Liver (tissue), 3 donors: ENCODE data around the gene LSAMP.

ENCODE experiments used
- RAD21 ChIP-seq, 2 donors: IDR thresholded peaks; 2 replicates each; pipeline ENCODE4 v1.6.1; 2016; ENCODE audit warnings: antibody characterized with exemption in 2 of 2, mild to moderate bottlenecking in 2 of 2
- TAF1 ChIP-seq: conservative IDR thresholded peaks from 2 replicates; pipeline ENCODE4 v1.6.1; 2016; ENCODE audit warnings: antibody characterized with exemption, mild to moderate bottlenecking
- TF ChIP-seq, protein P1 (sequence below): IDR thresholded peaks from 2 replicates; pipeline ENCODE4 v1.6.1; 2016; ENCODE audit warnings: antibody characterized with exemption
- TF ChIP-seq, protein P2 (sequence below): fragments of 150-350 bp; IDR thresholded peaks from 2 replicates; pipeline ENCODE4 v1.5.1; 2017; ENCODE audit warnings: improper control_type of control experiment, low read depth, low read length; ENCODE audit not compliant: missing input control
- TF ChIP-seq, protein P3 (sequence below): IDR thresholded peaks from 2 replicates; pipeline ENCODE4 v1.6.1; 2016; ENCODE audit warnings: antibody characterized with exemption, mild to moderate bottlenecking
- donor health status: healthy.
- donor health status: healthy.

DNA sequence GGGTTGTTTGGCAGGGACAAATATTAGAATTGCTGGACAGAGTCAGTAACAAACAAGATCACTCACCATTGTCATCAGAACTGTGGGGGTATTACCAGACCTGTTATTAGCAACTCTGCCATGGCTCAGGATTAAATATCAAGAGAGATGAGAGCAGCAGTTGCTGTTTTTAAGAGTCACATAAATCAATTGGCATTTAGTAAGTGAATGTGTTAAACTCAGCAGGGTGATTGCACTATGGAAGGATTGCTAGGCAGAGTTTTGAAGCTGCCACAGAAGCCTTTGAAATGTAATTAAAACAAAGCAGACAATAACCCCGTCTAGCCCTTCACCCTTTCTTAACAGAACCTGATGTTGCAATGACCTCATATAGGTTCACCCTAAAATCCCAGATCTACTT lies 583.2 kb downstream of the LSAMP start:
- TF ChIP-seq, protein P1, sequence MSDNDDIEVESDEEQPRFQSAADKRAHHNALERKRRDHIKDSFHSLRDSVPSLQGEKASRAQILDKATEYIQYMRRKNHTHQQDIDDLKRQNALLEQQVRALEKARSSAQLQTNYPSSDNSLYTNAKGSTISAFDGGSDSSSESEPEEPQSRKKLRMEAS: no peak
- TF ChIP-seq, protein P2, sequence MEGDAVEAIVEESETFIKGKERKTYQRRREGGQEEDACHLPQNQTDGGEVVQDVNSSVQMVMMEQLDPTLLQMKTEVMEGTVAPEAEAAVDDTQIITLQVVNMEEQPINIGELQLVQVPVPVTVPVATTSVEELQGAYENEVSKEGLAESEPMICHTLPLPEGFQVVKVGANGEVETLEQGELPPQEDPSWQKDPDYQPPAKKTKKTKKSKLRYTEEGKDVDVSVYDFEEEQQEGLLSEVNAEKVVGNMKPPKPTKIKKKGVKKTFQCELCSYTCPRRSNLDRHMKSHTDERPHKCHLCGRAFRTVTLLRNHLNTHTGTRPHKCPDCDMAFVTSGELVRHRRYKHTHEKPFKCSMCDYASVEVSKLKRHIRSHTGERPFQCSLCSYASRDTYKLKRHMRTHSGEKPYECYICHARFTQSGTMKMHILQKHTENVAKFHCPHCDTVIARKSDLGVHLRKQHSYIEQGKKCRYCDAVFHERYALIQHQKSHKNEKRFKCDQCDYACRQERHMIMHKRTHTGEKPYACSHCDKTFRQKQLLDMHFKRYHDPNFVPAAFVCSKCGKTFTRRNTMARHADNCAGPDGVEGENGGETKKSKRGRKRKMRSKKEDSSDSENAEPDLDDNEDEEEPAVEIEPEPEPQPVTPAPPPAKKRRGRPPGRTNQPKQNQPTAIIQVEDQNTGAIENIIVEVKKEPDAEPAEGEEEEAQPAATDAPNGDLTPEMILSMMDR: no peak
- TF ChIP-seq, protein P3, sequence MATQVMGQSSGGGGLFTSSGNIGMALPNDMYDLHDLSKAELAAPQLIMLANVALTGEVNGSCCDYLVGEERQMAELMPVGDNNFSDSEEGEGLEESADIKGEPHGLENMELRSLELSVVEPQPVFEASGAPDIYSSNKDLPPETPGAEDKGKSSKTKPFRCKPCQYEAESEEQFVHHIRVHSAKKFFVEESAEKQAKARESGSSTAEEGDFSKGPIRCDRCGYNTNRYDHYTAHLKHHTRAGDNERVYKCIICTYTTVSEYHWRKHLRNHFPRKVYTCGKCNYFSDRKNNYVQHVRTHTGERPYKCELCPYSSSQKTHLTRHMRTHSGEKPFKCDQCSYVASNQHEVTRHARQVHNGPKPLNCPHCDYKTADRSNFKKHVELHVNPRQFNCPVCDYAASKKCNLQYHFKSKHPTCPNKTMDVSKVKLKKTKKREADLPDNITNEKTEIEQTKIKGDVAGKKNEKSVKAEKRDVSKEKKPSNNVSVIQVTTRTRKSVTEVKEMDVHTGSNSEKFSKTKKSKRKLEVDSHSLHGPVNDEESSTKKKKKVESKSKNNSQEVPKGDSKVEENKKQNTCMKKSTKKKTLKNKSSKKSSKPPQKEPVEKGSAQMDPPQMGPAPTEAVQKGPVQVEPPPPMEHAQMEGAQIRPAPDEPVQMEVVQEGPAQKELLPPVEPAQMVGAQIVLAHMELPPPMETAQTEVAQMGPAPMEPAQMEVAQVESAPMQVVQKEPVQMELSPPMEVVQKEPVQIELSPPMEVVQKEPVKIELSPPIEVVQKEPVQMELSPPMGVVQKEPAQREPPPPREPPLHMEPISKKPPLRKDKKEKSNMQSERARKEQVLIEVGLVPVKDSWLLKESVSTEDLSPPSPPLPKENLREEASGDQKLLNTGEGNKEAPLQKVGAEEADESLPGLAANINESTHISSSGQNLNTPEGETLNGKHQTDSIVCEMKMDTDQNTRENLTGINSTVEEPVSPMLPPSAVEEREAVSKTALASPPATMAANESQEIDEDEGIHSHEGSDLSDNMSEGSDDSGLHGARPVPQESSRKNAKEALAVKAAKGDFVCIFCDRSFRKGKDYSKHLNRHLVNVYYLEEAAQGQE: no peak
- TF ChIP-seq TAF1: no peak
- no peak for TF ChIP-seq RAD21 (IDR thresholded peaks at IDR 0.05)
